WTC11 (cell line): Measurements from ENCODE around the gene ATG2A. TPM values are rescaled to one million over a fixed set of nuclear protein-coding genes. Genes with fewer than 3 reads are reported as not detected.

Experiments
- ATAC-seq: fragments of 200-7000 bp; cut with Tn5 transposase; 2 replicates; pipeline ENCODE4 v1.10.0; 2021; ENCODE audit warnings: mild to moderate bottlenecking, moderate library complexity
- CTCF ChIA-PET: fragments of 300-600 bp; sonication (Branson Sonifier 250); formaldehyde crosslinking; loops from one replicate; lab custom pipeline; 2021; ENCODE audit warnings: antibody characterized with exemption; lab: Charles Lee
- POLR2A ChIA-PET: fragments of 350-600 bp; sonication (Branson Sonifier 250); formaldehyde crosslinking; loops from one replicate; lab custom pipeline; 2021; ENCODE audit warnings: antibody characterized with exemption; lab: Charles Lee
- DNase-seq: peaks from one replicate; pipeline ENCODE4 v3.0.0; 2021; ENCODE audit warnings: low spot score
- H3K27ac Mint-ChIP-seq: 2 replicates; pipeline ENCODE4 v1.8.0; 2021; ENCODE audit warnings: mixed read lengths
- H3K27me3 Mint-ChIP-seq: 2 replicates; pipeline ENCODE4 v1.8.0; 2021; ENCODE audit warnings: low read depth, mild to moderate bottlenecking, moderate library complexity, mixed read lengths
- H3K36me3 Mint-ChIP-seq: 2 replicates; pipeline ENCODE4 v1.8.0; 2021; ENCODE audit warnings: mixed read lengths
- H3K4me1 Mint-ChIP-seq: 2 replicates; pipeline ENCODE4 v1.8.0; 2022; ENCODE audit warnings: mixed read lengths
- H3K4me3 Mint-ChIP-seq: 2 replicates; pipeline ENCODE4 v1.8.0; 2021; ENCODE audit warnings: mild to moderate bottlenecking, moderate library complexity, mixed read lengths
- H3K9me3 Mint-ChIP-seq: 2 replicates; pipeline ENCODE4 v1.8.0; 2021; ENCODE audit warnings: mixed read lengths
- ATF1 ChIP-seq: sonication (generic); formaldehyde crosslinking; IDR thresholded peaks from 2 replicates; pipeline ENCODE4 v1.8.1; 2023; ENCODE audit warnings: mild to moderate bottlenecking, moderate library complexity, missing genetic modification reagents
- ATF2 ChIP-seq: sonication (generic); formaldehyde crosslinking; IDR thresholded peaks from 2 replicates; pipeline ENCODE4 v1.8.1; 2022; ENCODE audit warnings: low read depth, missing genetic modification reagents, borderline replicate concordance
- CBFB ChIP-seq: sonication (generic); formaldehyde crosslinking; IDR thresholded peaks from 2 replicates; pipeline ENCODE4 v1.8.1; 2022; ENCODE audit warnings: mild to moderate bottlenecking, low read depth, missing genetic modification reagents
- CREB1 ChIP-seq: sonication (generic); formaldehyde crosslinking; IDR thresholded peaks from 2 replicates; pipeline ENCODE4 v1.8.0; 2023; ENCODE audit warnings: mild to moderate bottlenecking, missing genetic modification reagents
- CREM ChIP-seq: sonication (generic); formaldehyde crosslinking; IDR thresholded peaks from 2 replicates; pipeline ENCODE4 v1.8.1; 2022; ENCODE audit warnings: mild to moderate bottlenecking, missing genetic modification reagents, moderate library complexity
- ELF4 ChIP-seq: sonication (generic); formaldehyde crosslinking; IDR thresholded peaks from 2 replicates; pipeline ENCODE4 v1.8.1; 2022; ENCODE audit warnings: low read depth, mild to moderate bottlenecking, moderate library complexity, missing genetic modification reagents
- ETV6 ChIP-seq: sonication (generic); formaldehyde crosslinking; IDR thresholded peaks from 2 replicates; pipeline ENCODE4 v1.8.1; 2022; ENCODE audit warnings: mild to moderate bottlenecking, missing genetic modification reagents
- FOXK1 ChIP-seq: sonication (generic); formaldehyde crosslinking; IDR thresholded peaks from 2 replicates; pipeline ENCODE4 v1.8.0; 2022; ENCODE audit warnings: mild to moderate bottlenecking, moderate library complexity, missing genetic modification reagents
- GTF2I ChIP-seq: fragments of 250-450 bp; sonication (Bioruptor Pico); conservative IDR thresholded peaks from 2 replicates; pipeline ENCODE4 v1.4.0; 2021; ENCODE audit warnings: mild to moderate bottlenecking
- HMGA2 ChIP-seq: fragments of 250-450 bp; sonication (Bioruptor Pico); IDR thresholded peaks from 2 replicates; pipeline ENCODE4 v1.4.0; 2021; ENCODE audit warnings: mild to moderate bottlenecking, moderate library complexity
- KAT7 ChIP-seq: sonication (generic); formaldehyde crosslinking; IDR thresholded peaks from 2 replicates; pipeline ENCODE4 v1.8.1; 2023; ENCODE audit warnings: missing genetic modification reagents, mild to moderate bottlenecking, borderline replicate concordance
- MYBL2 ChIP-seq: sonication (generic); formaldehyde crosslinking; IDR thresholded peaks from 2 replicates; pipeline ENCODE4 v1.8.1; 2023; ENCODE audit warnings: mild to moderate bottlenecking, moderate library complexity, missing genetic modification reagents
- NR3C1 ChIP-seq: sonication (generic); formaldehyde crosslinking; conservative IDR thresholded peaks from 2 replicates; pipeline ENCODE4 v1.8.1; 2023; ENCODE audit warnings: low read depth, mild to moderate bottlenecking, missing genetic modification reagents
- PRDM15 ChIP-seq: sonication (generic); formaldehyde crosslinking; IDR thresholded peaks from 2 replicates; pipeline ENCODE4 v1.8.0; 2022; ENCODE audit warnings: missing genetic modification reagents
- PREB ChIP-seq: sonication (generic); formaldehyde crosslinking; IDR thresholded peaks from 2 replicates; pipeline ENCODE4 v1.8.1; 2022; ENCODE audit warnings: mild to moderate bottlenecking, missing genetic modification reagents, moderate library complexity, borderline replicate concordance
- SMAD3 ChIP-seq: sonication (generic); formaldehyde crosslinking; IDR thresholded peaks from 2 replicates; pipeline ENCODE4 v1.8.0; 2022; ENCODE audit warnings: missing genetic modification reagents, mild to moderate bottlenecking, borderline replicate concordance
- SMAD4 ChIP-seq: sonication (generic); formaldehyde crosslinking; IDR thresholded peaks from 2 replicates; pipeline ENCODE4 v1.8.0; 2022; ENCODE audit warnings: mild to moderate bottlenecking, missing genetic modification reagents
- SP1 ChIP-seq: sonication (generic); formaldehyde crosslinking; conservative IDR thresholded peaks from 2 replicates; pipeline ENCODE4 v1.8.1; 2022; ENCODE audit warnings: missing genetic modification reagents
- TEAD1 ChIP-seq: sonication (generic); formaldehyde crosslinking; IDR thresholded peaks from 2 replicates; pipeline ENCODE4 v1.8.0; 2022; ENCODE audit warnings: mild to moderate bottlenecking, missing genetic modification reagents
- TEAD4 ChIP-seq: sonication (generic); formaldehyde crosslinking; IDR thresholded peaks from 2 replicates; pipeline ENCODE4 v1.8.0; 2022; ENCODE audit warnings: mild to moderate bottlenecking, missing genetic modification reagents
- ZNF317 ChIP-seq: sonication (generic); formaldehyde crosslinking; IDR thresholded peaks from 2 replicates; pipeline ENCODE4 v1.8.1; 2023; ENCODE audit warnings: low read depth, mild to moderate bottlenecking, moderate library complexity, missing genetic modification reagents, borderline replicate concordance
- ZSCAN18 ChIP-seq: fragments of 250-450 bp; sonication (Bioruptor Pico); IDR thresholded peaks from 2 replicates; pipeline ENCODE4 v2.1.2; 2022; ENCODE audit warnings: mild to moderate bottlenecking, moderate library complexity
- total RNA-seq: library from RNA; stranded (reverse); gene quantifications from 3 replicates; pipeline ENCODE4 v1.2.3, GENCODE V29; 2021
- TF ChIP-seq, protein P1 (sequence below): fragments of 250-450 bp; sonication (Bioruptor Pico); IDR thresholded peaks from 2 replicates; pipeline ENCODE4 v1.9.0; 2021; ENCODE audit warnings: mild to moderate bottlenecking
- TF ChIP-seq, protein P2 (sequence below): sonication (generic); formaldehyde crosslinking; IDR thresholded peaks from 2 replicates; pipeline ENCODE4 v1.8.0; 2023; ENCODE audit warnings: missing genetic modification reagents
- TF ChIP-seq, protein P3 (sequence below): sonication (generic); formaldehyde crosslinking; IDR thresholded peaks from 2 replicates; pipeline ENCODE4 v1.8.0; 2022; ENCODE audit warnings: mild to moderate bottlenecking, missing genetic modification reagents
- TF ChIP-seq, protein P4 (sequence below): fragments of 200-600 bp; IDR thresholded peaks from 2 replicates; pipeline ENCODE4 v1.8.0; 2022; ENCODE audit warnings: antibody characterized with exemption

The ATG2A gene
- total RNA-seq, 1 experiment from 2014 or later, result 31.4 TPM

- H3K36me3 Mint-ChIP-seq, result no peaks in the 10 kb centered on the region
- TF ChIP-seq NR3C1 (CRISPR knock-in tag) (no peak), MYBL2 (CRISPR knock-in tag) (no peak), SMAD4 (CRISPR knock-in tag) (no peak), ZSCAN18 (CRISPR knock-in tag) (no peak), CBFB (CRISPR knock-in tag) (no peak), CREM (CRISPR knock-in tag) (no peak), GTF2I (no peak), TEAD1 (CRISPR knock-in tag) (no peak), ZNF317 (CRISPR knock-in tag) (no peak), TEAD4 (CRISPR knock-in tag) (no peak), SMAD3 (no peak), SP1 (CRISPR knock-in tag) (peak; percentile 69), HMGA2 (CRISPR knock-in tag) (no peak), PREB (no peak), ELF4 (CRISPR knock-in tag) (no peak), ATF2 (CRISPR knock-in tag) (no peak), ETV6 (CRISPR knock-in tag) (no peak), FOXK1 (CRISPR knock-in tag) (no peak), PRDM15 (no peak), ATF1 (CRISPR knock-in tag) (no peak), KAT7 (CRISPR knock-in tag) (no peak), CREB1 (no peak)
- TF ChIP-seq, protein P1, sequence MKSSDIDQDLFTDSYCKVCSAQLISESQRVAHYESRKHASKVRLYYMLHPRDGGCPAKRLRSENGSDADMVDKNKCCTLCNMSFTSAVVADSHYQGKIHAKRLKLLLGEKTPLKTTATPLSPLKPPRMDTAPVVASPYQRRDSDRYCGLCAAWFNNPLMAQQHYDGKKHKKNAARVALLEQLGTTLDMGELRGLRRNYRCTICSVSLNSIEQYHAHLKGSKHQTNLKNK (CRISPR knock-in tag), result no peak
- TF ChIP-seq, protein P2, sequence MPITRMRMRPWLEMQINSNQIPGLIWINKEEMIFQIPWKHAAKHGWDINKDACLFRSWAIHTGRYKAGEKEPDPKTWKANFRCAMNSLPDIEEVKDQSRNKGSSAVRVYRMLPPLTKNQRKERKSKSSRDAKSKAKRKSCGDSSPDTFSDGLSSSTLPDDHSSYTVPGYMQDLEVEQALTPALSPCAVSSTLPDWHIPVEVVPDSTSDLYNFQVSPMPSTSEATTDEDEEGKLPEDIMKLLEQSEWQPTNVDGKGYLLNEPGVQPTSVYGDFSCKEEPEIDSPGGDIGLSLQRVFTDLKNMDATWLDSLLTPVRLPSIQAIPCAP (CRISPR knock-in tag), result no peak
- TF ChIP-seq, protein P3, sequence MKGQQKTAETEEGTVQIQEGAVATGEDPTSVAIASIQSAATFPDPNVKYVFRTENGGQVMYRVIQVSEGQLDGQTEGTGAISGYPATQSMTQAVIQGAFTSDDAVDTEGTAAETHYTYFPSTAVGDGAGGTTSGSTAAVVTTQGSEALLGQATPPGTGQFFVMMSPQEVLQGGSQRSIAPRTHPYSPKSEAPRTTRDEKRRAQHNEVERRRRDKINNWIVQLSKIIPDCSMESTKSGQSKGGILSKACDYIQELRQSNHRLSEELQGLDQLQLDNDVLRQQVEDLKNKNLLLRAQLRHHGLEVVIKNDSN, result no peak
- TF ChIP-seq, protein P4, sequence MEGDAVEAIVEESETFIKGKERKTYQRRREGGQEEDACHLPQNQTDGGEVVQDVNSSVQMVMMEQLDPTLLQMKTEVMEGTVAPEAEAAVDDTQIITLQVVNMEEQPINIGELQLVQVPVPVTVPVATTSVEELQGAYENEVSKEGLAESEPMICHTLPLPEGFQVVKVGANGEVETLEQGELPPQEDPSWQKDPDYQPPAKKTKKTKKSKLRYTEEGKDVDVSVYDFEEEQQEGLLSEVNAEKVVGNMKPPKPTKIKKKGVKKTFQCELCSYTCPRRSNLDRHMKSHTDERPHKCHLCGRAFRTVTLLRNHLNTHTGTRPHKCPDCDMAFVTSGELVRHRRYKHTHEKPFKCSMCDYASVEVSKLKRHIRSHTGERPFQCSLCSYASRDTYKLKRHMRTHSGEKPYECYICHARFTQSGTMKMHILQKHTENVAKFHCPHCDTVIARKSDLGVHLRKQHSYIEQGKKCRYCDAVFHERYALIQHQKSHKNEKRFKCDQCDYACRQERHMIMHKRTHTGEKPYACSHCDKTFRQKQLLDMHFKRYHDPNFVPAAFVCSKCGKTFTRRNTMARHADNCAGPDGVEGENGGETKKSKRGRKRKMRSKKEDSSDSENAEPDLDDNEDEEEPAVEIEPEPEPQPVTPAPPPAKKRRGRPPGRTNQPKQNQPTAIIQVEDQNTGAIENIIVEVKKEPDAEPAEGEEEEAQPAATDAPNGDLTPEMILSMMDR, result peak; percentile 99
Observed at GRCh38 chr11:64887757-64888405, 29.1 kb downstream of the ATG2A start.

More at GRCh38 chr11:64887757-64888405, 29.1 kb downstream of the ATG2A start:
- peak; percentile 88 for ATAC-seq
- Mint-ChIP-seq H3K4me3 (peak overlapping the region; percentile 66), H3K27me3 (no peaks in the 10 kb centered on the region), H3K27ac (no peak overlapping the region), H3K9me3 (no peaks in the 10 kb centered on the region), H3K4me1 (peaks cover 14% of the 10 kb centered on the region)
- peak; percentile 91 for DNase-seq
- ChIA-PET POLR2A (interaction anchor here (0.8 to 2.4 kb wide), 2 partner anchors 9 to 109 kb away, joined by 3 to 10 read pairs; partner anchors contain the start of gene SF1), CTCF (interaction anchor here (0.6 to 22.9 kb wide), 62 partner anchors 10 to 557 kb away, joined by 3 to 372 read pairs (median 4); partner anchors contain the start of genes ARL2, ATG2A, BATF2 and CDC42BPG)
